Heart right ventricle (tissue), 16 donors: ENCODE measurements around the gene NID1. TPM values are rescaled to one million over a fixed set of nuclear protein-coding genes. Genes with fewer than 3 reads are reported as not detected.
A peak's percentile ranks its signal among the peaks of the same experiment; 100 is the strongest.

ENCODE experiments used
- ATAC-seq, 8 donors: fragments of 200-7000 bp; cut with Tn5 transposase; one replicate each; pipeline ENCODE4 v1.9.1; 2020; ENCODE audit warnings: mild to moderate bottlenecking in 8 of 8, moderate library complexity in 8 of 8, moderate number of reproducible peaks in 1 of 8
- DNase-seq, 2 donors: peaks; one replicate each; pipeline ENCODE4 v3.0.0-alpha.2; 2020
- H3K27ac ChIP-seq, 10 donors: fragments of 200-600 bp; sonication (generic) in 2 of 10; one replicate each; pipeline versions ENCODE4 v1.5.0 to v1.8.0; 2020 to 2022; ENCODE audit warnings: mild to moderate bottlenecking in 3 of 10
- H3K27me3 ChIP-seq, 7 donors: fragments of 200-600 bp; one replicate each; pipeline ENCODE4 v1.8.0; 2021 to 2022; ENCODE audit warnings: mild to moderate bottlenecking in 2 of 7
- H3K36me3 ChIP-seq, 9 donors: fragments of 200-600 bp; sonication (generic) in 1 of 9; one replicate each; pipeline versions ENCODE4 v1.5.0 to v1.8.0; 2020 to 2022; ENCODE audit warnings: mild to moderate bottlenecking in 2 of 9
- H3K4me1 ChIP-seq, 9 donors: fragments of 200-600 bp; sonication (generic) in 1 of 9; one replicate each; pipeline versions ENCODE4 v1.5.0 to v1.8.0; 2020 to 2022; ENCODE audit warnings: mild to moderate bottlenecking in 4 of 9
- H3K4me3 ChIP-seq, 10 donors: fragments of 200-600 bp; sonication (generic) in 2 of 10; one replicate each; pipeline versions ENCODE4 v1.5.0 to v1.8.0; 2020 to 2022; ENCODE audit warnings: mild to moderate bottlenecking in 7 of 10, moderate library complexity in 2 of 10
- H3K9me3 ChIP-seq, 11 donors: fragments of 200-600 bp in 10 of 11; sonication (generic) in 2 of 11; one replicate each; pipeline versions ENCODE4 v1.5.0 to v1.8.0; 2013 to 2022; ENCODE audit warnings: mild to moderate bottlenecking in 2 of 11, control low read depth in 1 of 11, moderate library complexity in 1 of 11
- WGBS, 2 donors: extraction: QIAGEN DNeasy Blood & Tissue Kit; methylation state at CpG; one replicate each; pipeline ENCODE4 v1.1.7; 2013; ENCODE audit warnings: inconsistent platforms in 1 of 2; 5-methylcytosine and 5-hydroxymethylcytosine counted together
- intact Hi-C, 10 donors: fragments of 100-400 bp; cut with DNase I; formaldehyde crosslinking; loops; one replicate each; pipeline versions ENCODE4 v1.11.1 to v1.14.2; 2022
- polyA plus RNA-seq, 2 donors: library from polyadenylated mRNA; stranded (reverse); fragments of 200-250 nt; gene quantifications; one replicate each; pipeline ENCODE4 v1.2.3, GENCODE V29; 2013
- total RNA-seq, 10 donors: library from RNA; stranded (reverse); fragmentation: NEBNext Ultra II Directional in 3 of 10; extraction: Animal tissue kit (Norgen Biotek cat#: 25700) in 3 of 10; gene quantifications; one replicate each; pipeline versions ENCODE4 v1.2.1 to v1.2.4, GENCODE V29; 2021 to 2023
- TF ChIP-seq, protein P1 (sequence below), 9 donors: fragments of 200-600 bp; sonication (generic) in 2 of 9; IDR thresholded peaks; one replicate each; pipeline versions ENCODE4 v1.5.0 to v1.8.0; 2021 to 2022; ENCODE audit warnings: antibody characterized with exemption in 9 of 9, mild to moderate bottlenecking in 5 of 9, moderate library complexity in 1 of 9
- donor health status: Arrhythmogenic right ventricular cardiomyopathy.
- donor health status: ischemic (EF 13 %, LVEDD 7.1; RV severe dilation, severe dysfunction).
- donor health status: healthy with polysubstance abuse.
- donor health status: DM: no; HTN: yes; CAD: no.
- donor health status: DM: no; HTN: no; CAD: no.
- donor health status: ischemic (EF 25% LVEDD 6.9; RV normal size, moderate dysfunction).
- donor health status: ischemic (EF 25% LVEDD 5.7; RV mildly dilated, moderate dysfunction).
- donor health status: healthy.
- donor health status: DM: yes; HTN: yes; CAD: no.
- donor health status: Ischemic cardiomyopathy.
- donor health status: ischemic (EF 35%, LVEDD 5.7; RV mildly dilated, moderate dysfunction).
- donor health status: nonischemic (EF 11% LVEDD 7.7; RV severe dilation, severe dysfunction).
- donor health status: DM: yes; HTN: yes; CAD: no.
- donor health status: PGD.
- donor health status: ischemic (EF 29% LVEDD 5.4; RV normal size, mild dysfunction).
- donor health status: nonischemic (EF 23%, LVEDD 6.1; RV moderate dilation, normal function).

The NID1 gene
- total and polyA plus RNA-seq, 12 donors = 30.2 to 120 (median 44.4) TPM

DNA sequence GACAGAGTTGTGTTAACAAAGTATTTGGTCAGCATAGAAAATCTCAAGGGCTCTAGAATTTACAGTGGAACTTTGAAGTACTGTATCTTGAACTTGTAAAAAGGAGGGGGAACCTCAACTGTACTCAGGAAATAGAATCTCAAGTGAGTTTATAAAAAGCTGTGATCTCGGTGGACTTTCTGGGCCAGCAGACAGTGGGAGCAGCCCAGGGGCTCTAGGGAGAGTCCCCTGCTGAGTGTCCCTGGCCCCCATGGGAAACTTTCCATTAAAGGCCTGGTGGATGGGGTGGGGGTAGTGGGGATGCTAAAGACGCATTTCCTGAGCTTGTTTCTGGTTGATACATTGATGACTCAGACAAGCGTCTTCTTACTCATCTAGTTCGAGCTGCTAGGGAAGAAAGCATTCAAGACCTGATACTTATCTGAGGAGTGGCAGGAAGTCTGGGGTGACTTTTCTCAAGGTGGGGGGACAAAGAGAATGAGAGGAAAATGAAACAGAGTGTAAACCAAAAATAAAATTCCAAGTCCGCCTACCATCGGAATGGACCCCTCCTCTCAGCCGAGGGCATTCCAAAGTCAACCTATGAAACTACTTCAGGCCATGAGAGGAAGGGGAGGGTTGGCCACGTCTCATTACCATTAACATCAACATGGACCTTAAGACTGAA lies 65.5 kb downstream of the NID1 start:
- Histone ChIP-seq H3K9me3 (no peaks in the 10 kb centered on the region), H3K27me3 (no peaks in the 10 kb centered on the region), H3K27ac (peak overlapping the region in 8 of 10 donors; percentile 9 to 86 (median 65)), H3K4me3 (no peak overlapping the region), H3K4me1 (peaks cover 0 to 41% (median 21%) of the 10 kb centered on the region in 9 donors), H3K36me3 (peaks cover 0 to 92% (median 23%) of the 10 kb centered on the region in 9 donors)
- 52 to 68% methylated on average over 8 of the region's 8 CpGs for WGBS, 2 donors
- DNase-seq (peak in 1 of 2 donors; percentile 62), ATAC-seq (peak; percentile 33 to 79 (median 76))
- TF ChIP-seq, protein P1, sequence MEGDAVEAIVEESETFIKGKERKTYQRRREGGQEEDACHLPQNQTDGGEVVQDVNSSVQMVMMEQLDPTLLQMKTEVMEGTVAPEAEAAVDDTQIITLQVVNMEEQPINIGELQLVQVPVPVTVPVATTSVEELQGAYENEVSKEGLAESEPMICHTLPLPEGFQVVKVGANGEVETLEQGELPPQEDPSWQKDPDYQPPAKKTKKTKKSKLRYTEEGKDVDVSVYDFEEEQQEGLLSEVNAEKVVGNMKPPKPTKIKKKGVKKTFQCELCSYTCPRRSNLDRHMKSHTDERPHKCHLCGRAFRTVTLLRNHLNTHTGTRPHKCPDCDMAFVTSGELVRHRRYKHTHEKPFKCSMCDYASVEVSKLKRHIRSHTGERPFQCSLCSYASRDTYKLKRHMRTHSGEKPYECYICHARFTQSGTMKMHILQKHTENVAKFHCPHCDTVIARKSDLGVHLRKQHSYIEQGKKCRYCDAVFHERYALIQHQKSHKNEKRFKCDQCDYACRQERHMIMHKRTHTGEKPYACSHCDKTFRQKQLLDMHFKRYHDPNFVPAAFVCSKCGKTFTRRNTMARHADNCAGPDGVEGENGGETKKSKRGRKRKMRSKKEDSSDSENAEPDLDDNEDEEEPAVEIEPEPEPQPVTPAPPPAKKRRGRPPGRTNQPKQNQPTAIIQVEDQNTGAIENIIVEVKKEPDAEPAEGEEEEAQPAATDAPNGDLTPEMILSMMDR (IDR thresholded peaks at IDR 0.05) = no peak
- intact Hi-C loops = loop anchor here in 1 of 10 donors (5.0 kb wide), 1 partner anchor 593 kb away; no protein-coding TSS in a partner anchor

DNA sequence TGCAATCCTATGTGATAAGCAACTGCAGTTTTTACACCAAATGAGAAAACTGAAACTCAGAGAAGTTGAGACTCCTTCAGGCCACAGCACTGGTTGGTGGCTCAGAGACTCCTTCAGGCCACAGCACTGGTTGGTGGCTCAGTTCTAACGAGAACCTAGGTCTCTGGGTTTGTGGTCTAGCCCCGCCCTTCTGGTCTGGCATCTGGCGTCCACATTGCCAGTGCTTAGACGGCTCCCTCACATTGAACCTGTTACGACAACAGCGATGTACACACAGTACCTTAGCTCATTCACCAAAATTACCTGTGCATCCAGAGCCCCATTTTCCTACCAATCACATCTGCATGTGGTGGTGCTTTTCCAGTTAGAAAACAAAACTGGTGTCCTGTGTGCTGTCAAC lies 66.1 kb downstream of the NID1 start:
- peaks cover 0 to 41% (median 21%) of the 10 kb centered on the region in 9 donors for H3K4me1 ChIP-seq
- intact Hi-C loops = loop anchor here in 1 of 10 donors (5.0 kb wide), 1 partner anchor 593 kb away; no protein-coding TSS in a partner anchor
- no peak for ATAC-seq
- H3K27ac ChIP-seq = peak overlapping the region in 7 of 10 donors; percentile 39 to 86 (median 67)
- peaks cover 0 to 90% (median 20%) of the 10 kb centered on the region in 9 donors for H3K36me3 ChIP-seq
- H3K4me3 ChIP-seq = no peak overlapping the region
- no peaks in the 10 kb centered on the region for H3K9me3 ChIP-seq
- TF ChIP-seq, protein P1 (IDR thresholded peaks at IDR 0.05) = no peak
- DNase-seq = no peak
- H3K27me3 ChIP-seq = no peaks in the 10 kb centered on the region
- 88 to 89% methylated on average over 6 of the region's 6 CpGs for WGBS, 2 donors

DNA sequence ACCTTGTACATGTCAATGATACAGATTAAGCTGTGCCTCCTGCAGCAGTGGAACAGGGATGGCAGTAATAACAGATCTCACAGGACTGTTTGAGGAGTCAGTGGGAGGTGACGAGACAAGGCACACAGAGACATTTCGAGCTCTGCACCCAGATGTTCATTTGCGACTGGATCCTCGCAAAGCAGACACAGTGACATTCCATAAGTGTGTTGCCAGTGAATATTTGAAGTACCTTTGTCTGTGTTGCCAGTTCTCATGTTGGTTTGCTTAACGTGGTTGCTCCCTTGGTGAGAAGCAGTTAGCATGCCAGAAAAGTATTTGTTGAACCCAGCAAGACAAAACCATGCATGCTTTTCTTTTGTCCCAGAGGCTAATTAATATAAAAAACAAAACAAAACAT lies 67.0 kb downstream of the NID1 start:
- TF ChIP-seq, protein P1 (IDR thresholded peaks at IDR 0.05) = no peak
- intact Hi-C loops = loop anchor here in 1 of 10 donors (5.0 kb wide), 1 partner anchor 594 kb away; no protein-coding TSS in a partner anchor
- H3K27me3 ChIP-seq = no peaks in the 10 kb centered on the region
- WGBS, 2 donors = 73 to 82% methylated on average over 5 of the region's 5 CpGs
- no peaks in the 10 kb centered on the region for H3K9me3 ChIP-seq
- peaks cover 0 to 41% (median 21%) of the 10 kb centered on the region in 9 donors for H3K4me1 ChIP-seq
- DNase-seq (no peak), ATAC-seq (no peak)
- H3K4me3 ChIP-seq = no peak overlapping the region
- peak overlapping the region in 3 of 10 donors; percentile 63 to 86 (median 77) for H3K27ac ChIP-seq
- peaks cover 0 to 95% (median 22%) of the 10 kb centered on the region in 9 donors for H3K36me3 ChIP-seq

DNA sequence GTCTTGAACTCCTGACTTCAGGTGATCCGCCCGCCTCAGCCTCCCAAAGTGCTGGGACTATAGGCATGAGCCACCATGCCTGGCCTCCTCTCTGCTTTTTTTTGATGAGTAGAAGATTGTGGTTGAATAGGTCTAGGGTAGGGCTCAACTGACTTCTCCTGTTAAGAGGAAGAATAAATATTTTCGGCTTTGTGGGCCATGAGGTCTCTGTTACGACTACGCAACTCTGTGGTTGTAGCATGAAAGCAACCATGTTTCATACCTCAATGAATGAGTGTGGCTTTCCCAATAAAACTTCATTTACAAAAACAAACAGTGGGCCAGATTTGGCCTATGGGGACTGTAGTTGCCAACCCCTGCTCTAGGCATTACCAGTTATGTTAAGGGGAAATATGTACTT lies 67.8 kb downstream of the NID1 start:
- Histone ChIP-seq H3K27me3 (no peaks in the 10 kb centered on the region), H3K4me1 (peaks cover 0 to 35% (median 15%) of the 10 kb centered on the region in 9 donors), H3K9me3 (no peaks in the 10 kb centered on the region), H3K36me3 (peaks cover 0 to 96% (median 26%) of the 10 kb centered on the region in 9 donors), H3K4me3 (no peak overlapping the region), H3K27ac (no peak overlapping the region)
- TF ChIP-seq, protein P1 (IDR thresholded peaks at IDR 0.05) = no peak
- ATAC-seq = no peak
- intact Hi-C loops = loop anchor here in 1 of 10 donors (5.0 kb wide), 1 partner anchor 595 kb away; no protein-coding TSS in a partner anchor
- DNase-seq = no peak
- WGBS, 2 donors = 89 to 95% methylated on average over 5 of the region's 5 CpGs
